ENCODE data around the gene NKD1. TPM values are rescaled to one million over a fixed set of nuclear protein-coding genes. Genes with fewer than 3 reads are reported as not detected.

Gene NKD1
- total RNA-seq, 2 experiments from 2014 or later = 0.04 to 0.06 TPM

GRCh38 chr16:50622643-50623369 is 74.6 kb downstream of the NKD1 start:
- H3K79me2 ChIP-seq (ENCODE audit: insufficient read depth, low read depth, low read length) = no peaks in the 10 kb centered on the region
- H3K4me3 ChIP-seq (ENCODE audit: low read depth, low read length, poor library complexity, severe bottlenecking) = no peak overlapping the region
- no peak overlapping the region for H3K4me2 ChIP-seq (ENCODE audit: low read length)
- DNase-seq (ENCODE audit: low spot score) = no peak
- ChIA-PET POLR2A (no interaction called here), CTCF (ENCODE audit: unreplicated experiment) (interaction anchor here (0.5 kb wide), 1 partner anchor 22 kb away, joined by 5 read pairs; no protein-coding TSS in a partner anchor)
- no peak overlapping the region for H2AFZ ChIP-seq (ENCODE audit: low read length)
- no peak overlapping the region for H3K27ac ChIP-seq (ENCODE audit: low read depth, low read length, poor library complexity, severe bottlenecking)
- no TSS peak for BruUV-seq (replicated peaks)
- TF ChIP-seq, protein P1, sequence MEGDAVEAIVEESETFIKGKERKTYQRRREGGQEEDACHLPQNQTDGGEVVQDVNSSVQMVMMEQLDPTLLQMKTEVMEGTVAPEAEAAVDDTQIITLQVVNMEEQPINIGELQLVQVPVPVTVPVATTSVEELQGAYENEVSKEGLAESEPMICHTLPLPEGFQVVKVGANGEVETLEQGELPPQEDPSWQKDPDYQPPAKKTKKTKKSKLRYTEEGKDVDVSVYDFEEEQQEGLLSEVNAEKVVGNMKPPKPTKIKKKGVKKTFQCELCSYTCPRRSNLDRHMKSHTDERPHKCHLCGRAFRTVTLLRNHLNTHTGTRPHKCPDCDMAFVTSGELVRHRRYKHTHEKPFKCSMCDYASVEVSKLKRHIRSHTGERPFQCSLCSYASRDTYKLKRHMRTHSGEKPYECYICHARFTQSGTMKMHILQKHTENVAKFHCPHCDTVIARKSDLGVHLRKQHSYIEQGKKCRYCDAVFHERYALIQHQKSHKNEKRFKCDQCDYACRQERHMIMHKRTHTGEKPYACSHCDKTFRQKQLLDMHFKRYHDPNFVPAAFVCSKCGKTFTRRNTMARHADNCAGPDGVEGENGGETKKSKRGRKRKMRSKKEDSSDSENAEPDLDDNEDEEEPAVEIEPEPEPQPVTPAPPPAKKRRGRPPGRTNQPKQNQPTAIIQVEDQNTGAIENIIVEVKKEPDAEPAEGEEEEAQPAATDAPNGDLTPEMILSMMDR (conservative IDR thresholded peaks at IDR 0.05; ENCODE audit: low read length) = no peak
- TF ChIP-seq EZH2phosphoT487 (IDR thresholded peaks at IDR 0.05; ENCODE audit: borderline replicate concordance, low read depth, low read length) = no peak
- no peaks in the 10 kb centered on the region for H3K9me2 ChIP-seq (ENCODE audit: insufficient read depth, low read length)
- intact Hi-C loops (cut with micrococcal nuclease; ENCODE audit: unreplicated experiment) = no loop called here
- H3K4me1 ChIP-seq (ENCODE audit: insufficient read depth, low read length, poor library complexity, severe bottlenecking) = peaks cover 3% of the 10 kb centered on the region
- no peaks in the 10 kb centered on the region for H4K20me1 ChIP-seq (ENCODE audit: insufficient read depth, low read length)
- no peaks in the 10 kb centered on the region for H3K9me3 ChIP-seq (ENCODE audit: low read length)
- H3K36me3 ChIP-seq (ENCODE audit: insufficient read depth, low read length) = no peaks in the 10 kb centered on the region

DNA sequence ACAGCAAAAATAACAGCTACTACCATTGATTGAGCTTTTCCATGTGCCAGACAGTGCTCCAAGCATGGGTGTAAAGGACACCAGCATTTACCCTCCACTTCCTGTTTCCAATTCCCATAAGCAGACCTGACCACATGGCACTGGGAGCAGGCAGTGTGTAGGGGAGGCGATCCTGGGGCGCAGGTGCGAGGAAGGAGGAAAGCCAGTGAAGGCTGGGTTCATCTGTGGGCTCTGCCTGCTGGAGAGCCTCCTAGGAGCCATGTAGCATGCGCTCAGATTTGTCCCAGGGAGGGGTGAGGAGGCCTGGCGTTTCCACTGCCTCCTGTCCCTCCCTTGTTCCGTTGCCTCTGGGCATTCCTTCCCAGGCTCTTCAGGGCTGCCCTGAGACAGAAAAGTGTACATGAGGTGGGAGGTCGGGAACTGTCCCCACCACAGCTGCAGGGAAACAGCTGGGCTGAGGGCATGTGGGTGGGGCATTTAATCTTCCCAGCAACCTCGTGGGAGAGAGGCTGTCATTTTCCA is 76.3 kb downstream of the NKD1 start:
- Histone ChIP-seq H3K9me3 (ENCODE audit: low read length) (no peaks in the 10 kb centered on the region), H3K27ac (ENCODE audit: low read depth, low read length, poor library complexity, severe bottlenecking) (no peak overlapping the region), H4K20me1 (ENCODE audit: insufficient read depth, low read length) (no peaks in the 10 kb centered on the region), H3K4me1 (ENCODE audit: insufficient read depth, low read length, poor library complexity, severe bottlenecking) (peaks cover 3% of the 10 kb centered on the region), H3K79me2 (ENCODE audit: insufficient read depth, low read depth, low read length) (no peaks in the 10 kb centered on the region), H3K4me3 (ENCODE audit: low read depth, low read length, poor library complexity, severe bottlenecking) (no peak overlapping the region), H3K4me2 (ENCODE audit: low read length) (no peak overlapping the region), H3K36me3 (ENCODE audit: insufficient read depth, low read length) (no peaks in the 10 kb centered on the region), H3K9me2 (ENCODE audit: insufficient read depth, low read length) (no peaks in the 10 kb centered on the region), H2AFZ (ENCODE audit: low read length) (no peak overlapping the region)
- intact Hi-C loops (cut with micrococcal nuclease; ENCODE audit: unreplicated experiment) = no loop called here
- no TSS peak for BruUV-seq (replicated peaks)
- CTCF ChIA-PET (ENCODE audit: unreplicated experiment) = no interaction called here
- POLR2A ChIA-PET = interaction anchor here (0.7 kb wide), 1 partner anchor 285 kb away, joined by 3 read pairs; no protein-coding TSS in a partner anchor
- no peak for DNase-seq (ENCODE audit: low spot score)
- TF ChIP-seq EZH2phosphoT487 (IDR thresholded peaks at IDR 0.05; ENCODE audit: borderline replicate concordance, low read depth, low read length) = no peak
- TF ChIP-seq, protein P1 (conservative IDR thresholded peaks at IDR 0.05; ENCODE audit: low read length) = no peak

- no peaks in the 10 kb centered on the region for H3K9me3 ChIP-seq (ENCODE audit: low read length)
- no peak overlapping the region for H3K4me2 ChIP-seq (ENCODE audit: low read length)
- no peaks in the 10 kb centered on the region for H4K20me1 ChIP-seq (ENCODE audit: insufficient read depth, low read length)
- H3K9me2 ChIP-seq (ENCODE audit: insufficient read depth, low read length) = no peaks in the 10 kb centered on the region
- H3K4me1 ChIP-seq (ENCODE audit: insufficient read depth, low read length, poor library complexity, severe bottlenecking) = peaks cover 3% of the 10 kb centered on the region
- TF ChIP-seq EZH2phosphoT487 (IDR thresholded peaks at IDR 0.05; ENCODE audit: borderline replicate concordance, low read depth, low read length) = no peak
- TF ChIP-seq, protein P1 (conservative IDR thresholded peaks at IDR 0.05; ENCODE audit: low read length) = no peak
- H2AFZ ChIP-seq (ENCODE audit: low read length) = no peak overlapping the region
- no peak overlapping the region for H3K27ac ChIP-seq (ENCODE audit: low read depth, low read length, poor library complexity, severe bottlenecking)
- no peak overlapping the region for H3K4me3 ChIP-seq (ENCODE audit: low read depth, low read length, poor library complexity, severe bottlenecking)
- BruUV-seq (replicated peaks) = no TSS peak
- CTCF ChIA-PET (ENCODE audit: unreplicated experiment) = no interaction called here
- intact Hi-C loops (cut with micrococcal nuclease; ENCODE audit: unreplicated experiment) = no loop called here
- POLR2A ChIA-PET = no interaction called here
- no peaks in the 10 kb centered on the region for H3K36me3 ChIP-seq (ENCODE audit: insufficient read depth, low read length)
- DNase-seq (ENCODE audit: low spot score) = no peak
- H3K79me2 ChIP-seq (ENCODE audit: insufficient read depth, low read depth, low read length) = no peaks in the 10 kb centered on the region
Measured at GRCh38 chr16:50625374-50625773, 77.2 kb downstream of the NKD1 start.
